RPMI8226 (cell line): ENCODE measurements around the gene FAM186B.
A peak's percentile ranks its signal among the peaks of the same experiment; 100 is the strongest.
"Not testable (repeated sequence)": the region's sequence is repeated elsewhere in the genome, so short reads cannot be mapped to it uniquely, and the experiment has no call there.

ENCODE experiments used
- DNase-seq: peaks from one replicate; pipeline ENCODE4 v3.0.0-alpha.2; 2015

FAM186B gene

DNA sequence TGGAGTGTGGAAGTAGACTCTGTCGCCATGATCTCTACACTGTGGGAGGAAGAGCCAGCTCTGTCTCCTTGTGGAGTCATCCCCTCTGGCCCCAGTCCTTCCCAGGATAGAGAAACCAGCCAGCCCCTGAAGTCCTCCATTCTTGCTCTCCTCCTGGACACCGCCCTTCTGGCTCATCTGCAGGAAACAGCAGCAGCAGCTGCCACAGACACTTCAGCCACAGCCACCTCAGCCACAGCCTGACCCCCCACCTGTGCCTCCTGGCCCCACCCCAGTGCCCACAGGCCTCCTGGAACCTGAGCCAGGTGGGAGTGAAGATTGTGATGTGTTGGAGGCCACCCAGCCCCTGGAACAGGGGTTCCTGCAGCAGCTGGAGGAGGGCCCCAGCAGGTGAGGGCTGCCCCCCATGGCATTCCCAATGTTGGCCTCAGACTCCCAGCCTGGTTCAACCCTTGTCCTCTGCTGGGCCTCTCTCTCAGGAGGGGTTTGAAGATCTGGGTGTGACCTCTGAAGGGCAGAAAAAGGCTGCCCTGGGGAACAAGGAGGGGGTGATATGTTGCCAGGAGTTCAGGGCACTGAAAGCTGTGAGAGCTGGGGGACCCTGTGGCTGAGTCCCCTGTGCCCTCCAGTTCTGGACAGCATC, 28.4 kb upstream of the FAM186B start:
- no peak for DNase-seq

DNA sequence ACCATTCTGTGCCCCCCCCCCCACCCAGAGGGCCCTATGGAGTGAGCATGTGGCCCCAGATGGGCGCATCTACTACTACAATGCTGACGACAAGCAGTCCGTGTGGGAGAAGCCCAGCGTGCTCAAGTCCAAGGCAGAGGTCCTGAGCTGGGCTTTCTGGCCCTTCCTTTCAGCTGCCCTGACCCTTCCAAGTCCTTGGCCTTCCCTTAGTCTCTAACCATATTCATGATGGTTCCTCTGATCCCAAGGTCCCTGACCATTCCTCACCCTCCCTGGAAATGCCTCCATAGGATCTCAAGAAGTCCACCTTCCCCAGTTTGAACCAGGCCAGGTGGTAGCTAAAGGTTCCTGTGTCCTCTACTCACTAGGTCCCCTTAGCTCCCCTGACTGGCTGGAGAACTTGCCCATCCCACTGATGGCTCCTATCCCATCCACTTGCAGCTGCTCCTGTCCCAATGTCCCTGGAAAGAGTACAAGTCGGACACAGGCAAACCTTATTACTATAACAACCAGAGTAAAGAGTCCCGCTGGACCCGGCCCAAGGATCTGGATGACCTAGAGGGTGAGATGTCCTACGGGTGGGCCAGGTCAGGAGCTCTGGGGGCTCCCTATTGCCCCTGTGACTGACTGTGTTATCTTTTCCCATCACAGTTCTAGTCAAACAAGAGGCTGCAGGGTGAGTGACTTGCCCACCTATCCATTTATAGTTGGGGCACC, 27.7 kb upstream of the FAM186B start:
- no peak for DNase-seq

DNA sequence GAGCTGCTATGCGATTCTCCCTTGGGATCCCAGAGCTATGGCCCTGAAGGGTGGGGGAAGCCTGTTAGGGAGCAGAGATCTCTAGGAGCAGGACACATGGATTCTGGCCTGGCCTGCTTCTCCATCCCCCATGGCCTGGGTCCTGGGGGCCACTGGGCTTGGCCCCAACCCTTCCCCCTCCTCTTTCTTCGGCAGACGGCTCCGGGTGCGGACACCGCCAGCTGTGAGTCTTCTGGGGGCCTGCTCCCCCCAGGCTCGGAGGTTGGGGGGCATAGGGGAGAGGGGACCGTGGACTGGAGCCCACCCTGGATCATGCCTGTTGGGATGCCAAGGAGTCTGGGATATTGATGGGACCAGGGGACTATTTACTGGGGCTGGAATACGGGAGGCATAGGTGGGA, 27.0 kb upstream of the FAM186B start:
- no peak for DNase-seq

DNA sequence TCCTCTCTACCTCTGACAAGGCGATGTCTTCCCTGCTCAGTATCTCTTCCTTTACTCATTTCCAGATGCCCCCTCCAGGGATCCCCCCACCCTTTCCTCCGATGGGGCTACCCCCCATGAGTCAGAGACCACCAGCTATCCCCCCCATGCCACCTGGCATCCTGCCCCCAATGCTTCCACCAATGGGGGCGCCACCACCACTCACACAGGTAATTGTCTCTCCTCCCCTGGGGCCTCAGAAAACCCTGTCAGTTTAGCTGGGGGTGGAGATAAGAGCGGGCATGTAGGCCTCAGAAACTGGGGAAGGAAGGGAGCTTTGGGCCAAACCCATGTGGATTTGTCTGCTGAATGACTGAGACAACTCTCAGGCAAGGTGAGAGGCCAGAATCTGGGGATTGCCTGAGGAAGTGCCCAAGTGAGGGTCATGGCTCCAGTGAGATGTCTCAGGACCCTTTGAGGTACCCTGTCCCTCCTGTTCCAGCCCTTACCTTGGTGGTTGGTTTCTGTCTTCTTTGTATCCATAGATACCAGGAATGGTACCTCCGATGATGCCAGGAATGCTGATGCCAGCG, 26.0 kb upstream of the FAM186B start:
- no peak for DNase-seq

DNA sequence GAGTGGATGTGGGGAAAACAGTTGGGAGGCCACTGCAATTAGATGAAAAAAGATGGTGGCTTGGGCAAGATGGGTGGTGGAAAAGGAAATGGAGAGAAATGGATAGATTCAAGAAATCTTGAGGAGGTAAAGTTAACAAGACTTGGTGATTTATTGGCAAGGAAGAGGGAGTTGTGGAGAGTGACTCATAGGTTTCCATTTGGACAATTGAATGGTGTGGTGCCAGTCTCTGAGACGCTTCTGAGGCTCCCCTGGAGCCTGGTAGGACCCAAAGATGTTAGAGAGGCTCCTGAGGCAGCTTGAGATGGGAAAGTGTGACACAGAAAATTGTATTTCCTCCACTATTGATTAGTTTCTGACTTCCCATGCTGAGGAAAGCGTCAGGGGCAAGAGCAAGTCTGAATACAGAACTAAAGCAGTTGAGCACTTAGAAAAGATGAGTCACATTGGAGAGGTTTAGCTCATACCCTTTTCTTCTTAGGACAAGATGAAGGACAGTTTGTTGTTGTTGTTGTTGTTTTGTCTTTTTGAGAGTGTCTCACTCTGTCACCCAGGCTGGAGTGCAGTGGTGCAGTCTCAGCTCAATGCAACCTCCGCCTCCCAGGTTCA, 22.4 kb upstream of the FAM186B start:
- DNase-seq = no peak

DNA sequence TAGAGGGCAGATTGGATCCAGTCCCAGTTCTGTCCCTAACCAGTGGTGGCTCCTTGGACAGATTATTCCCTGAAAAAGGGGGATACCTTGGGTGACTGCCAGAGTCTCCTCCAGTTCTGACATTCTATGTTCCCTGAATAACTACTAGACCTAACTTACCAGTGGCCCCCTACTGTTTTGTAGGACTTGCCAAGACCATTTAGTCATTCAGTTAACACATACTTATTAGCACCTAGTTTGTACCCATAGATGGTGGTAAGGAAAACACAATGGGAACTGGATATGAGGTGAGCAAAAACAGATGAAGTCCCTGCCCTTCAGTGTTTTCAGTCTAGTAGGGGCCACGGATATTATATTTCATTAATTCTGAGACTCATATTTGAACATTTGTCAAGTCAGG, 21.4 kb upstream of the FAM186B start:
- DNase-seq = no peak

DNA sequence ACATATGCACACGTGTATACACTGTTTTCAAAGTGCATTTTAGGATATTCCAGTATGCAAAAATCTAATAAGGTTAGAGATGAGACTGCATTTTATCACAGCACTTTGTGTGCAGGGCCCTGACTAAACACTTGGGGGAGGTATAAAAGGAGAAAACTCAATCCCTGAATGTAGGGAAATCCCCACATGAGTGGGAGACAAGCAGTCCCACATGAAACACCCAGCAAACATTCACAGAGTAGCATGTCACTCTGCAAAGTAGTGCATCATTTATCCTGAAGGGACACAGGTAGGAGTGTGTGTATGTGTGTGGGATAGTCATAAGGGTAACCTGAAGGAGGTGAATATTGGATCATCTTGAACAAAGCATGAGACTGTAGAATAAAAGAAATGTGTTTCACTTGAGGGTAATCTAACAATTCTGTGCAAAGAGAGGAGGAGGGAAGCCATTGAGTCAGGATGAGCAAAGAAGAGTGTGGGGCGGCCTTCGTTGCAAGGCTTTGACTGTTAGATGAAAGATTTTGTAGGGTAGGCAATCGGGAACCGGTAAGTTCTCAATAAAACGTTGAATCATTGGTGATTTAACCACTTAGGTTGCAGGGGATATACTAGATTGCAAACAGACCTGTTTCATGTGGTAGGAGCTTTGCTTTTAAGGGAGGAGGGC, 20.9 kb upstream of the FAM186B start:
- no peak for DNase-seq

DNA sequence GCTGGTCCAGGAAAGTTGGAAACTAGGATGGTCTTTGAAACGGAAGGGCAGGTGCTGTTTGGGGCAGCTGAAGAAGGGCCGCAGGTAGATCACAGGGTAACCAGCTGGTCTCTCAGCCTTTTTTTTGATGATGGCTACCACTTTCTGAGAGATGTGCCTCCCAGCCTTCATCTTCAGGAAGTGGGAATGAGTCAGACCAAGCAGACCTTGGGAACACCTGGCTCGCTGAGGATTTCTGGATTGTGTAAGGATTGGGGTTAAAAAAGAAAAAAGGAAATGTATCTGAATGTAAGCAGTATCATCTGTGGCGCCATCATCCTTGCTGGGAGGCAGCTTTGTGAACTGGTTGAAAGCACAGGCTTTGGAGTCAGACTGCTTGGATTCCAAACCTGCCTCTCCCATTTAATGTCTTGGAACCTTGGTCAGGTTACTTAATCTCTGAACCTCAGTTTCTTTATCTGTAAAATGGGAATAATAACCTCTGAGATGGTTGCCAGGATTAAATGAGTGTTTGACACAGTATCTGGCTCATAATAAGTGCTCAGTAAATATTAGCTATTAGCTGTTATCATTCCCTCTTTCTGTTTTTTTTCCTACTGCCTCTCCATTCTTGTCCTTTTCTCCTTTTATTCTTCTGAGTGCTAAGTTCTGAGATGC, 19.6 kb upstream of the FAM186B start:
- no peak for DNase-seq

DNA sequence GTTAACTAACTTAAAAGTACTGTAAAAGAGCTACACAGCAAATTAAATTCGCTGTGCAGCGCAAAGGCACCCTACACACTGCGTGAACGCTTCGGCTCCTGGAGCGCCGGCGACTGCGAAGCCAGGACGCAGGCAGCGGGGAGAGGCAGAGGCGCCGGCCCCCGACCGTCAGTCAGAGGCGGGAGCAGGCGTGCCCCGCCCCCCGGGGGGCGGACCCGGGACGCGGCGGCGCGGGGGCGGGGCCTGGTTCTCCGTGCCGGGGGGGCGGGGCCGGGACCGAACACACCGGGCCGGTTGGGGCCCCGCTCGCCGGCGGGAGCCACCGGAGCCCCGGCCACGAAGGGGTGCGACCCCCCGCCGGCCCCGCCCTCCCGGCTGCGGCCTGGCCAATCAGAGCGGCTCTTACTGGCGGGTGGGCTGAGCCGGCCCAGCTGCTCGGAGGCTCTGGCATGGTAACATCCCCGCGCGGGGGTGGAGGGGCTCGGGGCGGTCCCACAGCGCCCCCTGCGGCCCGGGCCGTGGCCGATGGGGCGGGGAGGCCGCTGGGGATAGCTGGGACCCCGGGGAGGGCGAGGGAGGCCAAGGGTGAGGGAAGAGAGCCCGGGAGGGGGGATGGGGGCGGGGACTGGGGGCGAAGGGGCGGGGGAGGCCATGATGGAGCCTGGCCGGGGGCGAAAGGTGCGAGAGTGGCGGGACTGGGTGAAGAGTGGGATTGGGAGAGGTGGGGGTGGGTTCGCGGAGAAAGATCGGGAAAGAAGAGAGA, 17.9 kb upstream of the FAM186B start, which contains the start of gene PRPF40B:
Gene PRPF40B (plus strand): TSS at position 420 of the 763 bp plus-strand sequence. CDS start 30 bp downstream, at position 450.
- peak; percentile 91 for DNase-seq

DNA sequence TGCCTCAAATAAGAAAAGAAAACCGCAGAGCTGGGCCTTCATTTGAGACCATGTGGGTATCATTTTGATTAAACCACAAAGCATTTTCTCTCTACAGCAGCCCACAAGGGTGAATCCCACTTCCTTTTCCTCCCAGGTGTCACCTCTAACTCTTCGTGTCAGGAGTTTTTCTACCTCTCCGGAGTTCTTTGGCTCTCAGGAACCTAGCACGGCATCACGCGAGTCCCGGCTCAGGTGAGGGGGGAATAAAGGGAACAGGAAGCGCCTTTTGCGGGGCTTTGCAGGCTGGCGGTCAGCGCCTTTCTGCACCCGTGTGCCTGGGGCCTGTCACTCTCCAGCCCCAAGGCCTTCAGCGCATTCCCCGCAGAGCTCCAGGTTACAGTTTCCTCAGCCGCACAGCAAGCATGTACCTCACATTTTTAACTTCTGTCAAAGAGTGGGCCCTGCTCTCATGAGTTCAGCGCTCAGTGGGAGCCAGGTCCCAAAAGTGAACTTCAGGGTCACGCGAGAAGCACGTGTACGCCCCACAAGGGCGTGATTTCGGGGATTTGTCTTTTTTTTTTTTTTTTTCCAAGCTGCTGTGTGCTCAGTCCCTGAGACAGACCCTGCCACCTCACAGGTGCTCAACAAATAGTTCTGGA, 17.2 kb upstream of the FAM186B start:
- peak; percentile 84 for DNase-seq

DNA sequence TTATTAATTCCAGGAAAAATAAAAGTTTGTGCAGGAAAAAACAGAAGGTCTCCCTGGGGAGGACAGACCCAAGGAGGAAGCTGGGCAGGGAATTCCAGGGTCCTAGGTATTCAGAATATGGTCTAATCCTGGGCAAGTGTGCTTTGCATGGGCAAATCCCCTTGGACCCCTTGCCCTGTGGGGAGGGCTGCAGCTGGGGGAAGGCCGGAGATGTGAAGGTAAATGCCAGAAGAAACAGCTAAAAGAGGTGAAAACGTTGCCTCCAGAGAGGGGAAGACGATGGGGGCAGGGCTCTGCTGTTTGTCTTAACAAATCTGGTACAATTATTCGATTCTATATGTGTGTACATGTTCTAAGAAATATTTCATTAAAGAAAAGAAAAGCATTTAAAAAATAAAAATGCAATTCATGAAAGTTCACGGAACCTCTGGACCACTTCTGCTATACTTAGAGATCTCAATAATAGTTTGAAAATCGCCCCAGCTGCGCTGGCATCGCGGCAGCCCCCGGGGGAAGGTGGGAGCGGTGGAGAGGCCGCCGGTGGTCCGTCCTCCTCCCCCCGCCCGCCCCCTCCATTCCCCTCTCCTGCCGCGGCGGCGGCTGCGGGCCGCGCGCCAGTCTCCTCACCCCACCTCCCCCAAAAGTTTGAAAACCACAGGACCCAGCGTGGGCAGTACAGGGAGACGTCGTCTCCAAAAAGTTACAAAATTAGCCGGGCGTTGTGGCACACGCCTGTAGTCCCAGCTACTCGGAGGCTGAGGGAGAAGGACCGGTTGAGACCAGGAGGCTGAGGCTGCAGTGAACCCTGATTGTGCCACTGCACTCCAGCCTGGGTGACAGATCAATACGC, 16.4 kb upstream of the FAM186B start:
- DNase-seq = no peak

DNA sequence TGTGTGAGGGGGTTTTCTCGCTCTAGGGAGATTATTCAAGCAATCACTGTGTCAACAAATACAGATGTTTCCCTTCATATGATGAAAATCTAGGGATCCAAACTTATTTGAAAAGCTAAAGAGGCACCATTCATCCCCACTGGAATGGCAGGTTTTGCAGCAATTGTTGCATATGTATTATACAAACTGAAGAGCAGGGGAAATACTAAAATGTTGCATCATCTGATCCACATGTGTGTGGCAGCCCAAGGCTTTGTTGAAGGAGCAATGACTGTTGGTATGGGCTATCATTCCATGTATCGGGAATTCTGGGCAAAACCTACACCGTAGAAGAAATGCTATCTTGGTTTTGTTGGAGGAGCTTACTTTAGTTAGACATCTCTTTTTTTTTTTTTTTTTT, 13.8 kb upstream of the FAM186B start:
- DNase-seq = no peak

DNA sequence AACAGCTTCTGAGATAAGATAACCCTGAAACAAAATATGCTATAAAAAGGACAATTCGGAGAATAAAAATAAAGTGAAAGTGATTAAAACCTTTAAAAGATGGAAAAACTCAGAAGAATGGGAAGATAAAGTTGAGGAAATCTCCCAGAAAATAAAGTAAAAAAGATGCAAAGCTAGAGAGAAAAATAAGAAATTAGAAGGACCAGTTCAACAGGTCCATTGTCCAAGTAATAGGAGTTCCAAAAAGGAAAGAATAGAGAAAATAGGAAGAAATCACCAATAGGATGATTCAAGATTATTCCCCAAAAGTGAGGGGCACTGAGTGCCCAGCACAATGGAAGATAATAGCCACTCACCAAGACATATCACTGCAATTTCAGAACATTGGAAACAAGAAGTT, 13.1 kb upstream of the FAM186B start:
- DNase-seq = no peak

DNA sequence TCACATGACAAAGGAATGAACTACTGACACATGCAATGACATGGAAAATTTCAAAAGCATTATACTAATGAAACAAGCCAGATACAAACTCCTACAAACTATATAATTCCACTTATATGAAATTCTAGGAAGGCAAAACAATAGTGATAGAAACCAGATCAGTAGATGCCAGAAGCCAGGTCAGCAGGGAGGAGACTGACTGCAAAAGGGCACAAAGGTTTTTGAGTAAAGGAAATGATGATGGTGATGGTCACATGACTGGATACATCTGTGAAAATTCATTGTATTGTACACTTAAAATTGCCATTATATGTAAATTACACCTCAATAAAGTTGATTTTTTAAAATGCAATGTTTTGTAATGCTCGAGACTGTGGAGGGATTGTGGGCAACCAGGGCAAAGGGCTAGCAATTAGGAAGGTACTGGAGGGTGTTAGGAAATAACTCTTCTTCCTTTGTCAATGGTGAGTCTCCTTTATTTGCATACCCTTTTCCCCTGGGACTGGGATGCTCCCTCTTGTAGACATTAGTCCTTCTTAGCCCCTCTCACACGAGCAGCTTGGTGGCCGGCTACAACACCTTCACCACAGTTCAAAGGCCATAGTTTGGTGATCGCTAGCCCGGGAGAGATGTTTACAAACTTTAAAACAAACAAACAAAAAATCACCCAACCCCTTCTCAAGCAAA, 11.2 kb upstream of the FAM186B start:
- DNase-seq = no peak

DNA sequence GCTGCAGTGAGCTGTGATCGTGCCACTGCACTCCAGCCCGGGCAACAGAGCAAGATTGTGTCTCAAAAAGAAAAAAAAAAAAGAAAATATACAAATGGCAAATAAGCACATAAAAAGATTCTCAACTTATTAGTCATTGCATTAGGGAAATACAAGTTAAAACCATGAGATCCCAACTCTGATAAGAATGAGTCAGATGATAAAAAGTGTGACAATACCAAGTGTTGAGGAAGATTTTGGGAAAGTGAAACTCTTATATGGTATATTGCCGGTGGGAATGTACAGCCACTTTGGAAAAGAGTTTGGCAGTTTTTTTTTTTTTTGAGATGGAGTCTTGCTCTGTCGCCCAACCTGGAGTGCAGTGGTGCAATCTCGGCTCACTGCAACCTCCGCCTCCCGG, 10.3 kb upstream of the FAM186B start:
- no peak for DNase-seq

DNA sequence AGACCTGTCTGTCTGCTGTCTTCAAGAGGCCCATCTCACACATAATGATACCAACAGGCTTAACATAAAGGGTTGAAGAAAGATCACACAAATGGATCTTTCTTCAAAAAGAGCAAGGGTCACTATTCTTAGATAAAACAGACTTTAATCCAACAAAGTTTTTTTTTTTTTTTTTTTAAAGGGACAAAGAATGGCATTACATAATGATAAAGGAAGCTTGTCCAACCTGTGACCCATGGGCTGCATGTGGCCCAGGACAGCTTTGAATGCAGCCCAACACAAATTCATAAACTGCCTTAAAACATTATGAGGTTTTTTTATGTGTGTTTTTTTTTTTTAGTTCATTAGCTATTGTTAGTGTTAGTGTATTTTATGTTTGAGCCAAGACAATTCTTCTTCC, 6.8 kb upstream of the FAM186B start:
- no peak for DNase-seq

DNA sequence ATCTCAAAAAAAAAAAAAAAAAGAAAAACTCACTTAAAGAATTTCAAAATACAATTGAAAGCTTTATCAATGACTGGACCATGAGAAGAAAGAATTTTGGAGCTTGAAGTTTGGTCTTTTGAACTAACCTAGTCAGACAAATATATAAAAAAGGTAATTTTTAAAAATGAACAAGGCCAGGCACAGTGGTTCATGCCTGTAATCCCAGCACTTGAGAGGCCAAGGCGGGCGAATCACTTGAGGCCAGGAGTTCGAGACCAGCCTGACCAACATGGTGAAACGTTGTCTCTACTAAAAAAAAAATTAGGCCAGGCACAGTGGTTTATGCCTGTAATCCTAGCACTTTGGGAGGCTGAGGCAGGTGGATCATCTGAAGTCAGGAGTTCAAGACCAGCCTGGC, 5.3 kb upstream of the FAM186B start:
- DNase-seq = not testable (repeated sequence)

DNA sequence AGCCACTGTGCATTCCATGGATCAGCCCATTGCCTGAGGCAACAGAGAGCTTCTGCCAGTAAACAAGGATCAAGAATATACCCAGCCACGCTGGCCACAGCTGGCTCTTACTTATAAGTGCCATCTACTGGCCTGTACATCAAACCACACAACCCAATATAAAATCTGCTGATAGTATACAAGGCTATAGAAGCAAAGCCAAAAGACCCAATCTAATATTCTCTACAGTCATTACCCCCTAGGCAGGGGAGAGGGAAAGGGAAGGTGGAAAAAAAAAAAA, 4.4 kb upstream of the FAM186B start:
- DNase-seq = no peak

DNA sequence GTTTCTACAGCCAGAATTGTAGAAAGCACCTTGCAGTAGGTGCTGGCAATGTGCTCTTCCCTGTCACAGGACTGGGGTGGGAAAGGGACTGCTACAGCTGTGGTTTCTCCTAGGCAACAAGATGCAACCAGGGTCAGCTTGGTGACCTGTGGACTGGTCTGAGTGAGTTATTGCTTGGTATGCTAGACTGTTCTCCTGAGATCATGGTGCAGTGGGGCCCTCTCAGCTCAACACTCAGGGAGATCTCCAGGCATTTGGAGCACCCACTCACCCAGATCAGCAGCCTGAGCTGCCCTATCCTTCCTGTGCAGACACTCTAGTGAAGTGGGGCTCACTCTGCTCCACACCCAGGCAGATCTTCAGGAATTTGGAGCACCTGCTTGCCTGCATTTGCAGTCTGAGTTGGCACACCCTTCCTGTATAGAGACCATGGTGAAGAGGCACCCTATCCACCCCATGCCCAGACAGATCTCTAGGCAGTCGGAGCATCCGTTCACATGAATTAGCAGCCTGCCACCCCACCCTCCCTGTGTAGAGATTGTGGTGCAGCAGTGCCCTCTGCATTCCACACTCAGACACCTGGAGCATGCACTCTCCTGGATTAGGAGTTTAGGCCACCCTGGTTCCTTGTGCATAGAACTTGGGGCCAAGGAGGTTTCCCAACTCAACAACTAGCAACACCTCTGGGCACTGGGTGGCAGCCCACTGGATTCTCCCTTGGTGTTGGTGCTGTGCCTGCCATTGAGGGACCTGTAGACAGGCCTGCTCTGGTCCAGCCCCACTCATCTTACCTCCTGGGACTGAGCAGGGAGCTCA, 3.8 kb upstream of the FAM186B start:
- no peak for DNase-seq
